Retina (tissue), 1 donor: ENCODE data around the gene SEBOX.

Source experiments
- DNase-seq: peaks from one replicate; pipeline ENCODE4 v3.0.0-alpha.2; 2016

SEBOX gene

DNA sequence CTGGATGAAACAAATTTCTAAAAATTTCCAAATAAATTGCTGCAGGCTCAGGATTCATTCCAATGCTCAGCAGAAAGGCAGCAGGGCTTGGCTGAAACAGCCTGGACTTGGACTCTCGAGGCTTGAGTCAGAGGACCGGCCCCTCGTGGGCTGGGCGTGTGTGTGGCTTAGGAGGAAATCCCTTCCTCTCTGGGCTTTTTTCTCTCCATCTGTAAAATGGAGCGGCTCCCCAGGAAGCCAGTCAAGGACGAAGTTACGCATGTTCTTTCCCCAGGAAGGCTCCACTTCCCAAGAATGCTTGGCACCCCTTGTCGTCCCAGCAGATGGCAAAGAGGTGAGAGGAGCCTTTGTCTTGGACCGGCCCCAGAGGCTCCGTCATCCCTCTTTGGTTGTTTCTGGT lies 27.5 kb upstream of the SEBOX start:
- DNase-seq: no peak

DNA sequence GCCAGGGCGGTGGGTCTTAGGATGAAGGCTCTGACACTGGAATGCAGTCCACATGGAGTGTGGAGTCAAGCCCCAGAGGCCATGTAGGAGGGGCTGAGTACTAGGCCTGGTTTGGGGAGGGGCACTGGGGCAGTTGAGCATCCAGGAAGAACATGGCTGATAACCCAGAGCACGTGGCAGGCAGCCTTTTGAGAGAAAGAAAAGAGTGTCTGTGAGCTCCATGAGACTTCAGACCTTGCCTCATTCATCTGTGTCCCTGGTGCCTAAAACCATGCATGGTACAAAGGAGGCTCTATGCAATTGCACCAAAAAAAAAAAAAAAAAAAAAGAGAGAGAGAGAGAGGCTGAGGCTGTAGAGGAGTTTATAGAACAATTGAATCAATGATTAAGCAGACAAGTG lies 26.4 kb upstream of the SEBOX start:
- DNase-seq: no peak

DNA sequence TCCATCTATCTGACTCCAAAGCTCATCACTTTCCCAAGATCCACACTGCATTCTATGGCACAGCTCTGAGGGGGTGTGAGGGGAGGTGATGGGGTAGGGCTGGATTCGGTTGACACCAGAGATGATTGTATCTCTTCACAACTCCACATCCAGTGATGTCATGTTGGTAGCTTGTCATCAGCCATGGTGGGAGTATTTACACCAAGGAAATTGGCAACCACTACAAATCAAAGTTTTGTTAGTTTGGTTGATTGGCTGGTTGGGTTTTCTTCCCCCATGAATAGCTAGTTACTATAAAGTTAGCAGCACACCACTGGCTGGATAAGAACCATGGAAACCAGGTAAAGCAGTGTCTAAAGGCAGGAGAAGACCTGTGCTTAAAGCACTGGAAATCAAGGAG lies 26.0 kb upstream of the SEBOX start:
- DNase-seq: no peak

DNA sequence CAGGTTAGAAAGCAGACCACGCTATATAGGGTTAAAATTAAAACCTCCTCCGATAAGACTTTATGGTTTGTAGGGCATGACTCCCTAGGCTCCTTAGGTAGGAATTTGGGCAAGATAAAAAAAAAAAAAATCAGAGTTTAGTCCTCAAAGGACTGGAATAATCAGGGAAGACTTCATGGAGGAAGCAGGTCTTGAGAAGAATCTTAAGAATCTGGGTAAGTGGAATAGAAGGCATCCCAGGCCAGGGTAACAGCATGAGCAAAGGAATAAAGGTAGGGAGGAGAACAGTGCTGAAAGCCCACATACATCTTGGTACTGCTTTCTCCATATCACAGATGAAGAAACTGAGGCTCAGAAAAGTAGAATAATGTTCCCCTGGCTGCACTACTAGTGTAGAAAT lies 25.6 kb upstream of the SEBOX start:
- DNase-seq: no peak

DNA sequence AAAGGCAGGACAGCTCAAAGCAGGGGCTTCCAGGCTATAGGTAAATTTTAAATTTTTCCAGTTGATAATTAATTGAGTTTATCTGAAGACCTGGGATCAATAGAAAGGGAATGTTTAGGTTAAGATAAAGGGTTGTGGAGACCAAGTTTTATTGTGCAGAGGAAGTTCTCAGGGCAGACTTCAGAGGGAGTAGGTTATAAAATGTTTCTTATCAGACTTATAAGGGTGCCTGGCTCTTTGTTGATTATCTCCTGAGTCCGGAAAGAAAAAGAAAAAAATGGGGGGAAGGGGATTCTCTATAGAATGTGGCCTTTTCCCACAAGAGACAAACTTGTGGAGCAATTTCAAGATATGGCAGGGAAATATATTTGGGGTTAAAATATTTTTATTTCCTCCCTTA lies 25.1 kb upstream of the SEBOX start:
- DNase-seq: no peak

DNA sequence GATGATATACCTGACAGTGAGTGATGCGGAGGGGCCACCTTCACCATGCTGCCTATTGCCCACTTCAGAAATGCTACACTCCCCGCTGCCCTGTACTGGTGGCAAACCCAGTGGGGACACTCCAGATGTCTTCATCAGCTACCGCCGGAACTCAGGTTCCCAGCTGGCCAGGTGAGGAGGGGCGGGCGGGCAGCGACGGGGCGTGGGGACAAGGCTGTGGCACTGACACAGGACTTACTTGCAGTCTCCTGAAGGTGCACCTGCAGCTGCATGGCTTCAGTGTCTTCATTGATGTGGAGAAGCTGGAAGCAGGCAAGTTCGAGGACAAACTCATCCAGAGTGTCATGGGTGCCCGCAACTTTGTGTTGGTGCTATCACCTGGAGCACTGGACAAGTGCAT lies 23.1 kb upstream of the SEBOX start:
- DNase-seq: no peak

DNA sequence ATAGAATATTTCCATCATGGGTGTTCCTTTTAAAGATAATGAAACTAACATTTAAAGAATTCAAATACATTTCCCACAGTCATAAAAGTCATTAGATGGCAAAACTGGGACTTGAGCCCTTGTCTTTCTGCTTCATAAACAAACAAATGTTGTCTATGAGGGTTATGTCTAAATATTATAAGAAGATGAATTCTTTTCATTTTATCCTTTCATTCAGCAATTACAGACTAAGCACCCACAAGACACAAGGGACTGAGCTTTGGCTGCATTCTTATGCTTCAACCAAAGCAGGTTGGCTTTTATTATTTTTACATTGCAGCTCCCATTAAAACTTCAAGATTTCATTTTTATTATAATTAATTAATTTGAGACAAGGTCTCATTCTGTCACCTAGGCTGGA lies 21.4 kb upstream of the SEBOX start:
- no peak for DNase-seq

DNA sequence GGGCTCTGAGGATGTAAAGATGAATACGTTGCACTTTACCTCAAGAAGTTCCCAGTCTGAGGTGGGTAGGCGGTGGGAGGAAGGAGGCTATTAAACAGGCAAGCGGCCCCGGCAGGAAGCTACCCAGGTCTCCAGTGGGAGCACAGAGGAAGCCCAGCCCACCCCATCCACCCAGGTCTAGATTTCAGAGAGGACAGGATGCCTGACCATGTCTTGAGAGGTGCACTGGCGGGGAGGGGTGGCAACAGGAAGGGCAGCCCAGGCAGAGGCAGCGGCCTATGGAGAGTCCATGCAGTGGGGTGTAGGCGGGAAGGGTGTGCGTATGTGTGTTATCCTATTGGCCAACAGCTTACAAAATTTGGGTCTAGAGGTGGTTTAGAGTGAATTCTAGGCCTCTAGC lies 20.4 kb upstream of the SEBOX start:
- DNase-seq: no peak

DNA sequence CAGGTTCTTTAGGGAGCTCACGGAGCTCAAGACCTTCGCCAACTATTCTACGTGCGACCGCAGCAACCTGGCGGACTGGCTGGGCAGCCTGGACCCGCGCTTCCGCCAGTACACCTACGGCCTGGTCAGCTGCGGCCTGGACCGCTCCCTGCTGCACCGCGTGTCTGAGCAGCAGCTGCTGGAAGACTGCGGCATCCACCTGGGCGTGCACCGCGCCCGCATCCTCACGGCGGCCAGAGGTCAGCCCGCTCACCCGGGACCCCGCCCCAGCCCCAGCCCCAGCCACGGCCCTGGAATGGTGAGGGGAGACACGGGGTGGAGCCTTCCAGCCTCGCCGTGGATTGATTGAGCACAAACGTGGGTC lies 20.0 kb upstream of the SEBOX start:
- DNase-seq: no peak

DNA sequence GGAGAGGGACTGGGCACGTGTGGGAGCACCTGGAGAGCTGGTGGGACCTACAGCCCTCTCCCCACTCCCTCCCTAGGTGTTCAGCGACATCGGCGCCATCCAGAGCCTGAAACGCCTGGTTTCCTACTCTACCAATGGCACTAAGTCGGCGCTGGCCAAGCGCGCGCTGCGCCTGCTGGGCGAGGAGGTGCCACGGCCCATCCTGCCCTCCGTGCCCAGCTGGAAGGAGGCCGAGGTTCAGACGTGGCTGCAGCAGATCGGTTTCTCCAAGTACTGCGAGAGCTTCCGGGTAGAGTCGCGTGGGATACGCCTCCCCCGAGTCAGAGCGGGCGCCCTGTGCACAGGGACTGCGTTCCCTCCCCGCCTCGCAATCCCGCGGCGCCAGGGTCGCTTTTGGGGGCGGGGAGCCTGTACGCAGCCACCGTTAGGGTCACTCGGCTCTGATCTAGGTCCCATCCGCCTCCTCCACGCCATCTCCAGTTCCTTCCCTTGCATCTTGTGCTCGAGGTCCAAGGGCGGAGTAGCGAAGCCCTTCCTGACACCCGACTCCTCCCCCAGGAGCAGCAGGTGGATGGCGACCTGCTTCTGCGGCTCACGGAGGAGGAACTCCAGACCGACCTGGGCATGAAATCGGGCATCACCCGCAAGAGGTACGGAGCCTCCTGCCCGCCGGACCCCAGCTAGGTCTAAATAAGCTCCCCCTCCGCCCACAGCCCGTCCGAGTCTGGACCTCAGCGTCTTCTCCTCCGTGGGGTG lies 19.5 kb upstream of the SEBOX start:
- peak; percentile 30 for DNase-seq

DNA sequence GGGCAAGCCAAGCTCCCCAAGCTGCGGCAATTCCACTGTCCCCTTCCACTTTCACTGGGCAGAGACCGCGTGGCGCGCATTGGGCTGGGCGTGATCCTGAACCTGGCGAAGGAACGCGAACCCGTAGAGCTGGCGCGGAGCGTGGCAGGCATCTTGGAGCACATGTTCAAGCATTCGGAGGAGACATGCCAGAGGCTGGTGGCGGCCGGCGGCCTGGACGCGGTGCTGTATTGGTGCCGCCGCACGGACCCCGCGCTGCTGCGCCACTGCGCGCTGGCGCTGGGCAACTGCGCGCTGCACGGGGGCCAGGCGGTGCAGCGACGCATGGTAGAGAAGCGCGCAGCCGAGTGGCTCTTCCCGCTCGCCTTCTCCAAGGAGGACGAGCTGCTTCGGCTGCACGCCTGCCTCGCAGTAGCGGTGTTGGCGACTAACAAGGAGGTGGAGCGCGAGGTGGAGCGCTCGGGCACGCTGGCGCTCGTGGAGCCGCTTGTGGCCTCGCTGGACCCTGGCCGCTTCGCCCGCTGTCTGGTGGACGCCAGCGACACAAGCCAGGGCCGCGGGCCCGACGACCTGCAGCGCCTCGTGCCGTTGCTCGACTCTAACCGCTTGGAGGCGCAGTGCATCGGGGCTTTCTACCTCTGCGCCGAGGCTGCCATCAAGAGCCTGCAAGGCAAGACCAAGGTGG lies 16.3 kb upstream of the SEBOX start:
- peak; percentile 87 for DNase-seq

DNA sequence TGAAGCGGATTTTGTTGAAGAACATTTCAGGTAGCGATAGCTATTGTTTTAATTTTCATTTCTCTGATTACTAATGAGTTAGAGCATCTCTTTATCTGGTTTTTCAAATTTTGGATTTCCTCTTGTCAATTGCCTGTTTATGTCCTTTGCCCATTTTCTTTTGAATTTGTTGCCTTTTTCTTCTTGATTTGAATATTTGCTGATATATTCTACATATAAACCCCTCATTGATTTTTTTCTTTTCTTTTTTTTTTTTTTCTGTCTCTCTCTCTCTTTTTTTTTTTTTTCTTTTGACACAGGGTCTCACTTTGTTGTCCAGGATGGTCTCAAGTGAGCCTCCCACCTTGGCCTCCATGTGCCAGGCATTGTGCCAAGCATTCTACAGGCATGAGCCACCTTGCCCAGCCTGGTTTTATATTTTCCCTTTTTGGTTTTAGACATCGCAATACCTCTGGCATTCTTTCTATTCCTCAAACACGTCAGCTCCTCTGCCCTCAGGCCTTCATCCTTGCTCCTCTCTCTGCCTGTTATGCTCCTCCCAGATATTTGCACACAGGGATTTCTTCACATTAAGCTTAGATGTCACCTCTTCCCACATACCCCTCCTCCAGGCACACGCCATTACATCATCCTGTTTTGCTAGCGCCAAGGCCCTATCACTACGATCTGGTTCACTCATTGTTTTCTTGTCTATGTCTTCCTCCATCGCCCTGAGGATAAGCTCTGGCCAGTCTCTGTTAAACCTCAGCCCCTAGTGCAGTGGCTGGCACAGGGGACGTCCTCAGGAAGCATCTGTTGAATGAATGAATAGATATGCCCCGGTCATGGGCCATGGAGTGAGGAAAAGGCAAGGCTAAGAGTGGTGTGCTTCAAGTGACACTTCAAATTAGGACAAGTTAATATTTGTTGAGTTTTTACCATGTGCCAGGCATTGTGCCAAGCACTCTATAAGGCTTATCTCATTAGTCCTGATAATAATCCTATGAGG lies 15.1 kb upstream of the SEBOX start:
- no peak for DNase-seq

DNA sequence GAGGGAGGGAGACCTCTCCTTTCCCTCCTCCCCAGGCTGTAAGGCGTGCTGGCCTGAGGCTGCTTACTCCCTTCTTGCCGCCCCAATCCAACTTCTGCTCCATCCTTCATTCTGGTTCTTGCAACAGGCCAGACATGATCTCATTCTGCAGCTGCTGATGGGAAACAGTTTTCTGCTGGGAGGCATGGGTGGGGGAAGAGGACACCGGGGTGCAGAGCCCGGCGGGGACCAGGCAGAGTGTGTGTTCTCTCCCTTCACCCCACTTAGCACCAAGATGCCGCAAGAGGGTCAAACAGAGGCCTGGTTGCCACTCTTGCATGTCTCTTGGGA lies 7.9 kb upstream of the SEBOX start:
- peak; percentile 16 for DNase-seq

DNA sequence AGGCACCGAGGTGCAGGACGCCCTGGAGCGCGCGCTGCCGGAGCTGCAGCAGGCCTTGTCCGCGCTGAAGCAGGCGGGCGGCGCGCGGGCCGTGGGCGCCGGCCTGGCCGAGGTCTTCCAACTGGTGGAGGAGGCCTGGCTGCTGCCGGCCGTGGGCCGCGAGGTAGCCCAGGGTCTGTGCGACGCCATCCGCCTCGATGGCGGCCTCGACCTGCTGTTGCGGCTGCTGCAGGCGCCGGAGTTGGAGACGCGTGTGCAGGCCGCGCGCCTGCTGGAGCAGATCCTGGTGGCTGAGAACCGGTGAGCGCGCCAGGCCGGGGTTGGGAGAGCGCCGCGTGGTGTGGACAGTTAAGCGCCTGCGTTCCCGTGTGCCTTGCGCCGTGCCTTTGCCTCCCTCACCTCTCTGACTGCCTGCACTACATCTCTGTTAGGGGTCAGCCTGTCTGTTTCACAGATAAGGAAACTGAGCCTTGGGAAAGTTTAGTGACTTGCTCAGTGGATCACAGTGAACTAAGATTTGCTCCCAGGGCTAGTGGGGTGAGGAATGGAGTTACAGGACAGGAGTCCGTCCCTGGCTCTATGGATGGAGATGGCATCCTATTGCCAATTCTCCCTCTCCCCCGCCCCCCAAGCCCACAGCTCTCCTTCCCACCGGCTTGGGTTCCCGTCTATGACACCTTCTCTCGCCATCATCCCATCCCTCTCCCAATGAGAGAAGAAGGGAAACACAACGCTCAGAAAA lies 7.4 kb upstream of the SEBOX start:
- DNase-seq: peak; percentile 76

DNA sequence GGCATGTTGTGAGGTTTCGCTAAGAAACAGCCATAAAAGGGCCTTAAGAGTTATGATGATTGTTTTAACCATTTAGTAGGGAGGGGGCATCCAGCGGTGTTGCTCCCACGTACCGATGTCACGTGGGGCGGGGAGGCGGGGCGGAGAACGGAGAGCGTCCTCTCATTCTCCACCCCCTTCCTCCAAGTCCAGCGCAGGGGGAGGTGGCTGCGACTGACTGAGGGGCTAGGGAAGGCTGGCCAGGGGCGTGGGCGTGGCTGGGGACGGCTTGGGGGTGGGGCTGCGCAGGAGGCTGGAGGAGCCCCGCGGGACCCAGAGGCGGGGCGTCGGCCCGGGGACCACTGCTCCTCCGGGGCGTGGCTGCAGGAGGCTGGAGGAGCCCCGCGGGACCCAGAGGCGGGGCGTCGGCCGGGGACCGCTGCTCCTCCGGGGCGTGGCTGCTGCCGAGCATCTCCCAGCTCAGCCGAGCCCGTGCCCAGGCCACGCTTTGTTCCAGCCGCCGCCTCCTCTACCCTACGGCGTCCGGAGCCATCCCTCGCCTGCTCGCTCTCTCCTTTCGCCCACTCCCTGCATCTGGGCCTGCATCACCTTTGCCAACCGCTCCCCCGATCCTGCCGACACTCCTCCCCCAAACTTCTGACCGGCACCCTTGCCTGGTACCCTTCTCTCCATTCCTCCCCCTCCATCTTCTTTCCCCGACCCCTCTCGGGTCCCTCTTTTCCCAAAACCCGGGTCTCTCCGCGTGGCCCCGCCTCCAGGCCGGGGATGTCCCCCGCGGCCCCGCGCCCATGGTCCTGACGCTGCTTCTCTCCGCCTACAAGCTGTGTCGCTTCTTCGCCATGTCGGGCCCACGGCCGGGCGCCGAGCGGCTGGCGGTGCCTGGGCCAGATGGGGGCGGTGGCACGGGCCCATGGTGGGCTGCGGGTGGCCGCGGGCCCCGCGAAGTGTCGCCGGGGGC lies 6.5 kb upstream of the SEBOX start, which contains the start of gene SARM1:
TSS of gene SARM1 (plus strand) at position 450 of the 958 bp plus-strand sequence. CDS start at position 789, 339 bp downstream.
- peak; percentile 93 for DNase-seq

DNA sequence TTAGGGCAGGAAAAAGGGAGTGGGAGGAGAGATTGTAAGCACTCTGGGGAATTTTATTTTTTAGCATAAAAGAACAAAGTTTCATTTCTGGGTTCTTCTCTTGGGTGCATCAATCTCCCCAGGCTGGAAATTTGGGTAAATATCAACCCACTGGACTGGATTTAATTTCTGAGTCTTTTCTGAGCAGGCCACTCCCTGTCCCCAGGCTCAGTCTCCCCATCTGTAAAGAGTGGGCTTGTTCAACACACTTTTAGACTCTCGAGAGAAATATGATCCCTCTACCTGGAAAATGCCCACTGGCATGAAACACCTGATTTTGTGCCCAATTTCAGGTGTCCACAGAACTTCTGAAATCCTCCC lies 5.7 kb upstream of the SEBOX start:
- DNase-seq: no peak

DNA sequence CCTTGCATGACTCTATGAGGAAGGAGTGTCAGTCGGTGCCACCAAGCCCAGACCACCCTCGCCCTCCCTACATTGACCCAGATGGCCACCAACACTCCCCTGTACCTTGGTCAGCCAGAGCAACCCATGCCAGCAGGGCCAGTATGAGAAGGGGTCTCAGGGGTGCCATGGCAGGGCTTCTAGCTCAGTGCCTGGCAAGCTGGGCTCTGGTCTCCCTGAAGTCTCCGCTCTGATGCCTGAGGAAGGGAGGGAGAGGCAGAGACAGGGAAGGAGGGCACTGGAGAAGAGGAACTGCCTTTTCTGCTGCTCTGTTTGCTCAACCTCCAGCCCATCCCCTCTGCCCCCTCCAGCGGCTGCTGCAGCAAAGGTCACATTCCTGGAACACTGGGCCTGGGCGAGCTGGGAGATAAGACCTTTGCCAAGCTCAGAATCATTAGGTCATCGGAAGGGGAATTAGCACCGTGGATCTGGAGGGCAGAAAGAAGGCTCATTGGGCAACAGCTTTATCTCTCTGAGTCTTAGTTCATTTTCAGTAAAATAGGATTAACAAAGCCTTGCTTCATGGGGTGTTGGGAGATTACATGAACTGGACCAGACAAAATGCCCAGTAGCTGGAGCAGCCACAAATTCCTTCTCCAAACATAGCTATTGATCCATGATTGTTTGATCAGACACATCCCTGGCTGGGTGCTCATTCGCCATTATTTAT lies 5.2 kb upstream of the SEBOX start, which contains the start of gene VTN:
TSS of gene VTN (minus strand) at position 273 of the 709 bp plus-strand sequence. CDS start at position 169, 104 bp downstream.
- DNase-seq: peak; percentile 49

DNA sequence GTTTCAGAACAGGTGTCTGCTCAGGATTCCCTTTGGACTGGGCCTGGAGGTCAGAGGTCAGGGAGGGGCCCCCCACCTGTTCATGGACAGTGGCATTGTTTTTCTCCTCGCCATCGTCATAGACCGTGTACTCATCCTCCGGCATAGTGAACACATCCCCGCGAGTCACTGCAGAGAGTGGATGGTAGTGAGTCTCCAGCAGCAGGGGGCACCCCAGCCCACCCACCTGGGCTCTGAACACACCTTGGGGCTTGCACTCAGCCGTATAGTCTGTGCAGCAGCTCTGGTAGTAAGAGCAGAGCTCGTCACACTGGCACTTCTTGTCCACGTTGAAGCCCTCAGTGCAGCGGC lies 4.7 kb upstream of the SEBOX start:
- no peak for DNase-seq

DNA sequence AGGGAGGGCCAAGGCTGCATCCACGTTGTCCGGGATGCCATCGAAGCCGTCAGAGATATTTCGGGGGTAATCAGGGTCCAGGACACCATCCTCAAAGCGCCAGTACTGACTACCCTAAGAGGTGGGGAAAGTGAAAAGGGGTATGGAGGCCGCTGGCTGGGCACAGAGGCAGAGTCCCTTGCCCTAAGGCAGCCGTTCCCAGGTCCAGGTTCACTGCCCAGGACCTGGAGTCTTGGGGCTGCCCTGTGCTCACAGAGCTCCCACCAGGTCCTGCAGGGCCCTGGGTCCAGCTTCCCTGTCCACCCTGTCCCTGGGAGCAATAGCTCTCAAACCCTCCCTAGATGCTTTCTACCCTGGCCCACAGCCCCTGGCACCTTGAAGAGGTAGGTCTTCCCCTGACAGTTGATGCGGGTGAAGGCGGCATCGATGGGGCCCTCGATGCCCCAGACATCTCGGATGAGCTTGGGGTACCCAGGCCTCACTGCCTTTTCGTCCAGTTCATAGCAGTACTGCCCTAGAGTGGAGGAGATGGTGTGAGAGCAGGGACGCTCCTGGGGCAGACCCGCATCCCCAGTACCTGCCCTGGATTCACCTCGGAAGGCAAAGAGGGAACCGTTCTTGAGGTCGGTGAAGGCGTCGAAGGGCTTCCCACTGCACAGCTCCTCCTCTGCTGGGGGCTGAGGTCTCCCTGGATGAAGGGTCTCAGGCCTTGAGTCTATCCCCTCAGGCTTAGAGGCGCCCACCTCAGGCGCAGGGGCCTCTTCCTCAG lies 4.1 kb upstream of the SEBOX start:
- DNase-seq: no peak

DNA sequence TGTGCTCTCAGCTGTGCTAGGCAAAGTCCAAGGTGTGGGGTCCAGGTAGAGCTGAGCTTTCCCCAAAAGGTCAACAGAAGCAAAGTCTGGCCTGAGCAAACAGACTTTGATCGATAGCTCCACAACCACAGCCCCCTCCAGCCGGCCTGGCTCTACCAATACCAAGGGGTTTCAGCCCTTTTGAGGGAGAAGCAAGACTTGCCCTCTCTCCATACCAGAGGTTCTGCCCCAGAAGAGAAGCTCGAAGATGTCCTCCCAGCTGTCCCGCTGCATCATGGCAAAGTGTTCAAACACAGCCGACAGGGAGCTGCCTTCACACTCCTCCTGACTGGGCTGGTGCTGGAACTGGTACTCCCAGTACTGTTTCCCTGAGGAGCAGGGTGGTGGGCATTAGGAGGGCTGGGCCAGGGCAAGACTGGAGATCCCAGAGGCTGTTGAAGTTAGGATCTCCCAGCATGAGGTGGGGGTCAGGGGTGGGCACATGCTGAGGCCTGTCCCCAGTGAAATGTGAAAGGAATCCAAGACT lies 3.4 kb upstream of the SEBOX start:
- DNase-seq: no peak
